GM21723 (cell line): ENCODE results near the gene TNFRSF1B.

Experiments
- ATAC-seq: cut with Tn5 transposase; IDR thresholded peaks from one replicate; pipeline ENCODE4 v1.9.1; 2021; ENCODE audit warnings: mild to moderate bottlenecking, moderate library complexity; ENCODE audit not compliant: unreplicated experiment

Gene TNFRSF1B

GRCh38 chr1:12166834-12167492 lies at the start of gene TNFRSF1B:
TSS of gene TNFRSF1B (plus strand) at chr1:12166991. CDS start at chr1:12167092, 101 bp downstream.
- ATAC-seq, result peak; percentile 38

- ATAC-seq, result no peak
Measured at GRCh38 chr1:12121212-12122003, 45.4 kb upstream of the TNFRSF1B start.

GRCh38 chr1:12123172-12123571 lies 43.6 kb upstream of the TNFRSF1B start:
- no peak for ATAC-seq

- ATAC-seq, result no peak
Measured at GRCh38 chr1:12124693-12125421, 41.9 kb upstream of the TNFRSF1B start.

GRCh38 chr1:12125422-12126355 lies 41.1 kb upstream of the TNFRSF1B start:
- ATAC-seq, result no peak

GRCh38 chr1:12126781-12127180 lies 40.0 kb upstream of the TNFRSF1B start:
- no peak for ATAC-seq

GRCh38 chr1:12127206-12127810 lies 39.5 kb upstream of the TNFRSF1B start:
- no peak for ATAC-seq

- ATAC-seq, result no peak
Measured at GRCh38 chr1:12128120-12128519, 38.7 kb upstream of the TNFRSF1B start.

- ATAC-seq, result no peak
Measured at GRCh38 chr1:12129624-12130023, 37.2 kb upstream of the TNFRSF1B start.

GRCh38 chr1:12130466-12131130 lies 36.2 kb upstream of the TNFRSF1B start:
- no peak for ATAC-seq

GRCh38 chr1:12132078-12132477 lies 34.7 kb upstream of the TNFRSF1B start:
- no peak for ATAC-seq

- ATAC-seq, result no peak
Measured at GRCh38 chr1:12134716-12135115, 32.1 kb upstream of the TNFRSF1B start.

GRCh38 chr1:12135612-12136011 lies 31.2 kb upstream of the TNFRSF1B start:
- no peak for ATAC-seq

- ATAC-seq, result no peak
Measured at GRCh38 chr1:12136916-12137610, 29.7 kb upstream of the TNFRSF1B start.

- no peak for ATAC-seq
Measured at GRCh38 chr1:12138196-12139168, 28.3 kb upstream of the TNFRSF1B start.

- ATAC-seq, result no peak
Measured at GRCh38 chr1:12140016-12140415, 26.8 kb upstream of the TNFRSF1B start.

- no peak for ATAC-seq
Measured at GRCh38 chr1:12140515-12141162, 26.2 kb upstream of the TNFRSF1B start.
